Fibroblast of villous mesenchyme (primary cell): ENCODE results near the gene TRMO. TPM values are rescaled to one million over a fixed set of nuclear protein-coding genes. Genes with fewer than 3 reads are reported as not detected.
"Not testable (repeated sequence)": the region's sequence is repeated elsewhere in the genome, so short reads cannot be mapped to it uniquely, and the experiment has no call there.

ENCODE experiments used
- DNase-seq: peaks from one replicate; pipeline ENCODE4 v3.0.0-alpha.2; 2010; ENCODE audit warnings: low read depth
- H3K4me3 ChIP-seq: 2 replicates; pipeline ENCODE4 v1.5.1; 2011; ENCODE audit warnings: low read depth, mild to moderate bottlenecking, low read length
- CTCF ChIP-seq: IDR thresholded peaks from 2 replicates; pipeline ENCODE4 v1.5.1; 2012; ENCODE audit warnings: low read depth, mild to moderate bottlenecking, low read length; ENCODE audit not compliant: insufficient read depth
- total RNA-seq: library from RNA; depleted of rRNA; stranded (reverse); fragments of >200 nt; gene quantifications from 2 replicates; pipeline ENCODE4 v1.2.3, GENCODE V29; 2012

TRMO gene
- total RNA-seq, 1 donor = 15.5 TPM

DNA sequence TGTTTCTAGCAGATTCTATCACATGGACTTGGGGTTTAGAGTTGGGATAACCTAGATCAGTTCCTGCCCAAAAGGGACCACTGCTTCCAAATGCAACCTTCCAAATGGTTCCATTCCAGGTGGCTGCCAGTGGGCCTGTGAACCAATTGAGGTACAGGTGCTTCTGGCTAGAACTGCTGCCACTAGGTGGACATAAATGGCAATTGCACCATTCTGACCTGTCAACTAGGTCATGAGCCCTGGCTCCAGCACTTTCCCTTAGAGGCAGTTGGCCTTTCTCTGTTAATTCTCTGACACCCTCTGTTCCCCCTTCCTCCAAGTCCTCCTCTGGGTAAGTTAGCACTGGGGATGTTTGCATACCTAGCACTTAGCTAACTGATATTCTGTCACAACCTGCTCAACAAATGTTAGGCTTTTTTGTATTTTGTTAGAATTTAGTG, 32.3 kb upstream of the TRMO start:
- TF ChIP-seq CTCF = peak; percentile 47
- DNase-seq = peak; percentile 12
- no peak overlapping the region for H3K4me3 ChIP-seq

GRCh38 chr9:97950873-97951272, 28.6 kb upstream of the TRMO start:
- H3K4me3 ChIP-seq, DNase-seq: not testable (repeated sequence)

GRCh38 chr9:97947094-97947493, 24.8 kb upstream of the TRMO start:
- not testable (repeated sequence) for DNase-seq, H3K4me3 ChIP-seq

DNA sequence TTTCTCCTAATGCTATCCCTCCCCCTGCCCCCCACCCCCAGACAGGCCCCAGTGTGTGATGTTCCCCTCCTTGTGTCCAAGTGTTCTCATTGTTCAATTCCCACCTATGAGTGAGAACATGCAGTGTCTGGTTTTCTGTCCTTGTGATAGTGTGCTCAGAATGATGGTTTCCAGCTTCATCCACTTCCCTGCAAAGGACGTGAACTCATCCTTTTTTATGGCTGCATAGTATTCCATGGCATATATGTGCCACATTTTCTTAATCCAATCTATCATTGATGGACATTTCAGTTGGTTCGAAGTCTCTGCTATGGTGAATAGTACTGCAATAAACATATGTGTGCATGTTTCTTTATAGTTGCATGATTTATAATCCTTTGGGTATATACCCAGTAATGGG, 23.2 kb upstream of the TRMO start:
- H3K4me3 ChIP-seq, DNase-seq: not testable (repeated sequence)

DNA sequence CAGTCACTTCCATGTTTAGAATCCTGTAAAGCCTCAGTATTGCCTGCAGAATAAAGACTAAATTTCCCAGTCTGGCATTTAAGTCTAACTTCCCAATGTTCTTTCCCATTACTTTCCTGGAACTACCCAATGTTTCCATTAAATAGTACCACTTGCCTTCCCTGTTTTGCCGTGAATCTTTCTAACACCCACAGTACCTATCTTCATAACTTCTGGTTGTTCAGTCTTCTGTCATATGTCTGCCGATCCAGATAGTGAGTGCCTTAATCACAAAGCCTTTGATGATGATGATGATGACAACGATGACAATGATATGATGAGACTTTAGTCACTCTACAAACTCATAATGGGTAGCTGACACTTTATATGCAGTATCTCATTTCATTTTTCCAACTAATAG, 22.3 kb upstream of the TRMO start:
- no peak overlapping the region for H3K4me3 ChIP-seq
- TF ChIP-seq CTCF = no peak
- DNase-seq = no peak

GRCh38 chr9:97943308-97943855, 21.1 kb upstream of the TRMO start:
- DNase-seq = no peak
- H3K4me3 ChIP-seq = no peak overlapping the region
- TF ChIP-seq CTCF = no peak

- DNase-seq = no peak
- TF ChIP-seq CTCF = no peak
These were observed 19.0 kb upstream of the TRMO start for GRCh38 chr9:97941323-97941722.

GRCh38 chr9:97940741-97941140, 18.4 kb upstream of the TRMO start:
- no peak for DNase-seq
- H3K4me3 ChIP-seq = no peak overlapping the region
- TF ChIP-seq CTCF = no peak

More at GRCh38 chr9:97941323-97941722, 19.0 kb upstream of the TRMO start:
- H3K4me3 ChIP-seq = no peak overlapping the region
